ENCODE results near the gene SCGB2A2.

- TF ChIP-seq CTCF (conservative IDR thresholded peaks at IDR 0.05): no peak
- TF ChIP-seq EZH2 (IDR thresholded peaks at IDR 0.05; ENCODE audit: low read depth): no peak
These were observed 15.9 kb upstream of the SCGB2A2 start for GRCh38 chr11:62253999-62254542.

Measured in PC-9 (cell line).